Gastrocnemius medialis (tissue), 4 donors: ENCODE data around the gene FGF1.

Experiments
- POLR2A ChIP-seq, 2 donors: fragments of 450-650 bp; IDR thresholded peaks; one replicate each; pipeline ENCODE4 v1.6.1; 2017; ENCODE audit warnings: antibody characterized with exemption in 2 of 2, mild to moderate bottlenecking in 2 of 2, moderate library complexity in 2 of 2
- TF ChIP-seq, protein P1 (sequence below), 5 experiments: fragments of 450-650 bp in 3 of 5; fragments of 200-600 bp in 2 of 5; sonication (generic) in 2 of 5; IDR thresholded peaks in 4 of 5; conservative IDR thresholded peaks in 1 of 5; 1 replicate in 4 of 5; 2 replicates in 1 of 5; pipeline ENCODE4 v1.5.1; 2016 to 2019; ENCODE audit warnings: antibody characterized with exemption in 5 of 5, mild to moderate bottlenecking in 3 of 5, moderate library complexity in 3 of 5

DNA sequence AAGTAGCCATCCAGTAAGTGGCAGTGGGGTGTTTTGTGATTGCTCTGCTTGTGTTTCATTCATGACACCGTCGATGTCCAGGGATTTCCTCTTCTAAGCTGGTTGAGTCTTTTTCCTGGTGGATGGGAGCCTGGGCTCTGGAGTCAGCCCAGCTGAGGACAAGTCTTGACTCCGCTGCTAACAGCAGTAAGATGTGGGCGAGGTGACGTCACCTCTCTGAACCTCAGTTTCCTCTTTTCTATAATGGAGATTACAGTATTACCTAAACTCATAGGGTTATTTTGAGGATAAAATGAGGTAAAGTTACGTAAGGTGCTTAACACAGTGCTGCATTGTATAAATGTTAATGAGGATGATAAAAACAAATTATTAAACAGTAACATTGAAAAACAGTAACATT, 21.3 kb downstream of the FGF1 start:
- TF ChIP-seq, protein P1, sequence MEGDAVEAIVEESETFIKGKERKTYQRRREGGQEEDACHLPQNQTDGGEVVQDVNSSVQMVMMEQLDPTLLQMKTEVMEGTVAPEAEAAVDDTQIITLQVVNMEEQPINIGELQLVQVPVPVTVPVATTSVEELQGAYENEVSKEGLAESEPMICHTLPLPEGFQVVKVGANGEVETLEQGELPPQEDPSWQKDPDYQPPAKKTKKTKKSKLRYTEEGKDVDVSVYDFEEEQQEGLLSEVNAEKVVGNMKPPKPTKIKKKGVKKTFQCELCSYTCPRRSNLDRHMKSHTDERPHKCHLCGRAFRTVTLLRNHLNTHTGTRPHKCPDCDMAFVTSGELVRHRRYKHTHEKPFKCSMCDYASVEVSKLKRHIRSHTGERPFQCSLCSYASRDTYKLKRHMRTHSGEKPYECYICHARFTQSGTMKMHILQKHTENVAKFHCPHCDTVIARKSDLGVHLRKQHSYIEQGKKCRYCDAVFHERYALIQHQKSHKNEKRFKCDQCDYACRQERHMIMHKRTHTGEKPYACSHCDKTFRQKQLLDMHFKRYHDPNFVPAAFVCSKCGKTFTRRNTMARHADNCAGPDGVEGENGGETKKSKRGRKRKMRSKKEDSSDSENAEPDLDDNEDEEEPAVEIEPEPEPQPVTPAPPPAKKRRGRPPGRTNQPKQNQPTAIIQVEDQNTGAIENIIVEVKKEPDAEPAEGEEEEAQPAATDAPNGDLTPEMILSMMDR (IDR thresholded peaks at IDR 0.05 in 4 of 5, conservative IDR thresholded peaks at IDR 0.05 in 1 of 5), result no peak
- TF ChIP-seq POLR2A (IDR thresholded peaks at IDR 0.05), result no peak
